AG10803 (cell line): ENCODE data around the gene PHLDB3.

Experiments used
- DNase-seq: peaks from one replicate; pipeline ENCODE4 v3.0.0; 2010; ENCODE audit warnings: low read depth
- H3K4me3 ChIP-seq: 2 replicates; pipeline ENCODE4 v1.5.1; 2011; ENCODE audit warnings: mild to moderate bottlenecking, low read length, control low read depth
- TF ChIP-seq, protein P1 (sequence below): conservative IDR thresholded peaks from 2 replicates; pipeline ENCODE4 v1.5.1; 2011; ENCODE audit warnings: mild to moderate bottlenecking, low read length, control low read depth, inconsistent platforms

PHLDB3 gene

DNA sequence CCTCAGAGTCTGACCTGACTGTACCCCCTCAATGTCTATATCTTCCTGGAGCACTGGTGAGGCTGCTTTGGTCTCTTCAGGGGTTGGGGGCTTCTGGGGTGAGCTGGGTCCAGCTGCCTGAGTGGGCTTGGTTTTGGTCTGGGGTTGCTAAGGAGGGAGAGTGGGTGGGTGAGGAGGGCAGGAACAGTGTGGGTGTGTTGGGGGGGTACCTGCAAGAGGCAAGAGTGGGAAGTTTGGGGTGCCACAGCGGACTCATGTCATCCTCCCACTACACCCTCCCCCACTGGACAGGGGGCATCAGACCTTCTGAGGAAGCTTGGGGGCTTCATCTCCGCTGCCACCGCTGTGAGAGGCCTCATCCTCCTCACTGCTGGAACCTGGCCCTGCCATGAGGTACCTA, 42.0 kb upstream of the PHLDB3 start:
- no peak overlapping the region for H3K4me3 ChIP-seq
- no peak for DNase-seq
- TF ChIP-seq, protein P1, sequence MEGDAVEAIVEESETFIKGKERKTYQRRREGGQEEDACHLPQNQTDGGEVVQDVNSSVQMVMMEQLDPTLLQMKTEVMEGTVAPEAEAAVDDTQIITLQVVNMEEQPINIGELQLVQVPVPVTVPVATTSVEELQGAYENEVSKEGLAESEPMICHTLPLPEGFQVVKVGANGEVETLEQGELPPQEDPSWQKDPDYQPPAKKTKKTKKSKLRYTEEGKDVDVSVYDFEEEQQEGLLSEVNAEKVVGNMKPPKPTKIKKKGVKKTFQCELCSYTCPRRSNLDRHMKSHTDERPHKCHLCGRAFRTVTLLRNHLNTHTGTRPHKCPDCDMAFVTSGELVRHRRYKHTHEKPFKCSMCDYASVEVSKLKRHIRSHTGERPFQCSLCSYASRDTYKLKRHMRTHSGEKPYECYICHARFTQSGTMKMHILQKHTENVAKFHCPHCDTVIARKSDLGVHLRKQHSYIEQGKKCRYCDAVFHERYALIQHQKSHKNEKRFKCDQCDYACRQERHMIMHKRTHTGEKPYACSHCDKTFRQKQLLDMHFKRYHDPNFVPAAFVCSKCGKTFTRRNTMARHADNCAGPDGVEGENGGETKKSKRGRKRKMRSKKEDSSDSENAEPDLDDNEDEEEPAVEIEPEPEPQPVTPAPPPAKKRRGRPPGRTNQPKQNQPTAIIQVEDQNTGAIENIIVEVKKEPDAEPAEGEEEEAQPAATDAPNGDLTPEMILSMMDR, result no peak

DNA sequence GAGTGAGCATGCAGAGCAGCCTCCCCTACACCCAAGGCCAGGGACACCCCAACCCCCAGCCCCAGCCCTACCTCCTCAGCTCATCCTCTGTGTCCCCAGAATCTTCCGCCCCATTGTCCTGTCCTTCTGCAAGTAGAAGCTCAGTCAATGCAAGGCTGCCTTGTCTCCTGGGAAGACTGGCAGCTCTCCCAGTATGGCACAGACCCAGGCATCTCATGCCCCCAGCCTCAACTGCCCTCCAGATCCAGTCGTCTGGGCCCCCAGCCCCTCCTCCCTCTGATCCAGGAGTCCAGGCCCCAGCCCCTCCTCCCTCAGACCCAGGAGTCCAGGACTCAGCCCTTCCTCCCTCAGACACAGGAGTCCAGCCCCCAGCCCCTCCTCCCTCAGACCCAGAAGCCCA, 41.4 kb upstream of the PHLDB3 start:
- TF ChIP-seq, protein P1, result no peak
- DNase-seq, result no peak
- H3K4me3 ChIP-seq, result no peak overlapping the region

DNA sequence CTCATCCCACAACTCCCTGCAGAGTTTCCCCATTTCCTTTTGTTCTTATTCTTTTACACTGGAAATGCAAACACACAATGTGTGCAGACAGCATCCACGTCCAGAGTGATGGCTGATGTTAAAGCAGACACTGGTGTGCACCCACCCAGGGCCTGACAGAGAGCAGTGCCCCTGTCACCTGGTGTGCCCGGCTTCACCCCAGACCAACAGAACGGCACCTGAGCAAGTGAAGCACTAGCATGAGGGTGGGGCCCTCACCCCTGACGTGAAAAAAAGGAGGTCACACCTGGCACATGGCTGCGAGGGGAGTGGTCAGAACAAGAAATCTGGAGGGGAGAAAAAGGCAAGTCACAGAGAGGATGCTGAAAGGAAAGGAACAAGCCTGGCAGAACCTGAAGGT, 40.7 kb upstream of the PHLDB3 start:
- no peak overlapping the region for H3K4me3 ChIP-seq
- TF ChIP-seq, protein P1, result no peak
- no peak for DNase-seq

DNA sequence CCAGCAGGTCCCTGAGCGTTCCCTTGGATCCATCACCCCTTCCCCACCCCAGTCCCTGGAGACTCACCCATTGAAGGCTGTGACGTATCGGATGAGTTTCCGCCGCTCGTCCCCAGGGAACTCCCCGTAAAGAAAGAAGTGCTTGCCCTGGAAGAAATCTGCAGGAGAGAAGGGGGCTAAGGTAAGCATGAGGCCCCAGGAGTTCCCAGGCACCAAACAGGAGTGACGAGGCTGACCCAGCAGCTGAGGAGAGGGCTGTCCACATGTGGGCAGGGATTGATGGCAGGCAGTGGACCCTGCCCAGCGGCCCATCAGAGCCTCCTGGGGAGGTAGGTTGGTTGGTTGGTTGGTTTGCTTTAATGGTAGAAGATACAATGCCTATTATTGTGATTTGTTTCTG, 39.5 kb upstream of the PHLDB3 start:
- DNase-seq, result no peak
- TF ChIP-seq, protein P1, result no peak
- no peak overlapping the region for H3K4me3 ChIP-seq

DNA sequence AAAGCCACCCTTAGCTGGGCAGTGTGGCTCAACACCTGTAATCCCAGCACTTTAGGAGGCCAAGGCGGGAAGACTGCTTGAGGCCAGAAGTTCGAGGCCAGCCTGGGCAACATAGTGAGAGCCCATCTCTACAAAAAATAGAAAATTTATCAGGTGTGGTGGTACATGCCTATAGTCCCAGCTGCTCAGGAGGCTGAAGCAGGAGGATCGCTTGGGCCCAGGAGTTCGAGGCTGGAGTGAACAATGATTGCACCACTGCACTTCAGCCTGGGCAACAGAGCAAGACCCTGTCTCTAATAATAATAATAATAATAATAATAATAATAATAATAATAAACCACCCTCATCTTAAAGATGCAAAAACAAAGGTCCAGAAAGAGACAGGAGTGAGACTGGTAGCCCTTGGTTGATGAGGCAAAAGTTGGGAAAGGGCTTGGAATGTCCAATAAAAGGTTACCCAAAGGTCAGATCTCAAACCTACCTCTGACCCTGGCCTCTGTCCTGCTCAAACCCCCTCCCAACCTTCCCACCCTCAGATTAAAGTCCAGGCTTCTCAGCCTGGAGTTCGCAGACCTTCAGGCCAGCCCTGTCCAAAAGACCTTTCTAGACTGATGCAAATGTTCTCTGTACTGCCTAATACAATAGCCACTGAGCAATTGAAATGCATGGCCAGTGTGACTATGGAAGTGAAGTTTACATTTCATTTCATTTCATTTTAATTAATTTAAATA, 37.5 kb upstream of the PHLDB3 start:
- no peak overlapping the region for H3K4me3 ChIP-seq
- no peak for DNase-seq
- TF ChIP-seq, protein P1, result no peak

DNA sequence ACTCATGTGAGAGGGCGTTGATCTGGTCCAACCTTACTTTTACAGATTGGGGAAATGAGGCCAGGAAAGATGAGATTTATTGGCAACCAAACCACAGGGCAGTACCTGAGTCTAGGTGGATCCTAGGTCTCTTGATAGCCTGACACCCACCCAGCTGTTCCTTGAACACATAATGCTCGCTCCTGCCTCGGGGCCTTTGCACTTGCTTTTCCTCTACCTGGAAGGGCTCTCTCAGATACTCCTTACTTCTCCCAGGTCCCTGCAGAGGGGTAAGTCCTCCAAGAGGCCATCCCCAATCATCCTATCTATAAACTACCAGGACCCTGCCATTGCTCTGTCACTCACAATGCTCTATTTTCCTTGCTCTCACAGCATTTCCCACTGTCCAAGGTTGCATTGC, 35.8 kb upstream of the PHLDB3 start:
- TF ChIP-seq, protein P1, result no peak
- DNase-seq, result no peak
- no peak overlapping the region for H3K4me3 ChIP-seq

DNA sequence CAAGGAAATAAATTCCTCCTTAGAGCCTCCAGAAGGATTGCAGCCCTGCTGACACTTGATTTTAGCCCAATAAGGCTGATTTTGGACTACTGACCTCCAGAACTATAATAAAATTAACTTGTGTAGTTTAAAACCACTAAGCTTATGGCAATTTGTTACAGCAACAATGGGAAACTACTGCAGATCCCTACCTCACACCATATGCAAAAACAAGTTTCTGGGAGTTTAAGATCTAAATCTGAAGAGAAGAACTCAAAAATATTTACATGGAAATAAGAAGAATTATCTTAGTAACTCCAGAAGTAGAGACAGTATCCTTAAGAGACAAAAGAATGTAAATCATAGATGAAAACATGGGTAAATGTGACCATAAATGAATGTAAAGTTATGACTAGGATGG, 34.4 kb upstream of the PHLDB3 start:
- TF ChIP-seq, protein P1, result no peak
- no peak overlapping the region for H3K4me3 ChIP-seq
- DNase-seq, result no peak
